GM21423 (cell line): ENCODE data around the gene PPP1R14D.
"Not testable (repeated sequence)": the region's sequence is repeated elsewhere in the genome, so short reads cannot be mapped to it uniquely, and the experiment has no call there.

Source experiments
- ATAC-seq: cut with Tn5 transposase; IDR thresholded peaks from one replicate; pipeline ENCODE4 v1.9.1; 2021; ENCODE audit warnings: mild to moderate bottlenecking, moderate library complexity; ENCODE audit not compliant: unreplicated experiment

PPP1R14D gene

GRCh38 chr15:40828447-40829036 lies at the start of gene PPP1R14D:
Gene PPP1R14D, minus strand, starts transcription at chr15:40828708. Its CDS starts 67 bp downstream, at chr15:40828641.
- ATAC-seq = no peak

- ATAC-seq = no peak
Measured at GRCh38 chr15:40877694-40878093, 49.2 kb upstream of the PPP1R14D start.

- ATAC-seq = no peak
Measured at GRCh38 chr15:40875991-40876730, 47.7 kb upstream of the PPP1R14D start.

- peak; percentile 49 for ATAC-seq
Measured at GRCh38 chr15:40873694-40874561, 45.4 kb upstream of the PPP1R14D start, which contains the start of gene RHOV. Gene RHOV, minus strand, starts transcription at chr15:40874234. Its CDS starts 95 bp downstream, at chr15:40874139.

- ATAC-seq = no peak
Measured at GRCh38 chr15:40872791-40873693, 44.5 kb upstream of the PPP1R14D start.

- ATAC-seq = no peak
Measured at GRCh38 chr15:40871749-40872617, 43.5 kb upstream of the PPP1R14D start.

GRCh38 chr15:40870716-40871115 lies 42.2 kb upstream of the PPP1R14D start:
- no peak for ATAC-seq

GRCh38 chr15:40869686-40870085 lies 41.2 kb upstream of the PPP1R14D start:
- no peak for ATAC-seq

- no peak for ATAC-seq
Measured at GRCh38 chr15:40867199-40867598, 38.7 kb upstream of the PPP1R14D start.

GRCh38 chr15:40863660-40864270 lies 35.3 kb upstream of the PPP1R14D start:
- ATAC-seq = no peak

GRCh38 chr15:40861147-40861546 lies 32.6 kb upstream of the PPP1R14D start:
- not testable (repeated sequence) for ATAC-seq

- ATAC-seq = no peak
Measured at GRCh38 chr15:40859206-40859851, 30.8 kb upstream of the PPP1R14D start.

GRCh38 chr15:40858706-40859105 lies 30.2 kb upstream of the PPP1R14D start:
- no peak for ATAC-seq

- peak; percentile 62 for ATAC-seq
Measured at GRCh38 chr15:40857601-40858341, 29.3 kb upstream of the PPP1R14D start.

GRCh38 chr15:40856746-40857145 lies 28.2 kb upstream of the PPP1R14D start:
- no peak for ATAC-seq

GRCh38 chr15:40855706-40856234 lies 27.3 kb upstream of the PPP1R14D start:
- no peak for ATAC-seq

GRCh38 chr15:40854161-40854560 lies 25.7 kb upstream of the PPP1R14D start:
- no peak for ATAC-seq
